ENCODE measurements around the gene DUSP2. TPM values are rescaled to one million over a fixed set of nuclear protein-coding genes. Genes with fewer than 3 reads are reported as not detected.

The DUSP2 gene
- total RNA-seq, 4 donors from 2014 or later = 14.0 to 21.1 (median 15.6) TPM

- Histone ChIP-seq H3K4me3 (no peak overlapping the region), H3K9me3 (no peaks in the 10 kb centered on the region), H3K36me3 (no peaks in the 10 kb centered on the region), H3K4me1 (peaks cover 0 to 5% (median 0%) of the 10 kb centered on the region in 4 donors), H3K27ac (no peak overlapping the region), H3K27me3 (no peaks in the 10 kb centered on the region)
- DNase-seq (ENCODE audit: low spot score in 2 of 2) = peak in 1 of 2 donors; percentile 3
- 70 to 78% methylated on average over 7 of the region's 7 CpGs for WGBS, 2 donors
- no peak for TF ChIP-seq CTCF (IDR thresholded peaks at IDR 0.05)
- no peak for TF ChIP-seq POLR2A (IDR thresholded peaks at IDR 0.05)
These were observed 47.1 kb downstream of the DUSP2 start for GRCh38 chr2:96097951-96098823.

GRCh38 chr2:96097441-96097840, 47.8 kb downstream of the DUSP2 start:
- WGBS, 2 donors = 87 to 94% methylated on average over 5 of the region's 5 CpGs
- TF ChIP-seq EP300 (IDR thresholded peaks at IDR 0.05) (no peak), POLR2A (IDR thresholded peaks at IDR 0.05) (no peak), CTCF (IDR thresholded peaks at IDR 0.05) (no peak)
- DNase-seq (ENCODE audit: low spot score in 2 of 2) = no peak
- H3K27ac ChIP-seq = no peak overlapping the region
- no peak overlapping the region for H3K4me3 ChIP-seq
- no peaks in the 10 kb centered on the region for H3K27me3 ChIP-seq
- H3K9me3 ChIP-seq = no peaks in the 10 kb centered on the region
- H3K4me1 ChIP-seq = peaks cover 0 to 5% (median 0%) of the 10 kb centered on the region in 4 donors
- no peaks in the 10 kb centered on the region for H3K36me3 ChIP-seq

- H3K9me3 ChIP-seq = no peaks in the 10 kb centered on the region
- WGBS, 2 donors = 87% methylated on average over 7 of the region's 7 CpGs
- peaks cover 0 to 5% (median 0%) of the 10 kb centered on the region in 4 donors for H3K4me1 ChIP-seq
- no peak overlapping the region for H3K27ac ChIP-seq
- no peak overlapping the region for H3K4me3 ChIP-seq
- H3K27me3 ChIP-seq = no peaks in the 10 kb centered on the region
- DNase-seq (ENCODE audit: low spot score in 2 of 2) = no peak
- no peak for TF ChIP-seq EP300 (IDR thresholded peaks at IDR 0.05)
- TF ChIP-seq POLR2A (IDR thresholded peaks at IDR 0.05) = no peak
- TF ChIP-seq CTCF (IDR thresholded peaks at IDR 0.05) = no peak
- H3K36me3 ChIP-seq = no peaks in the 10 kb centered on the region
These were observed 50.1 kb downstream of the DUSP2 start for GRCh38 chr2:96095116-96095636.

- H3K9me3 ChIP-seq = no peaks in the 10 kb centered on the region
- no peak for TF ChIP-seq CTCF (IDR thresholded peaks at IDR 0.05)
- TF ChIP-seq POLR2A (IDR thresholded peaks at IDR 0.05) = no peak
- TF ChIP-seq EP300 (IDR thresholded peaks at IDR 0.05) = no peak
These were observed 51.7 kb downstream of the DUSP2 start for GRCh38 chr2:96093528-96093927.

More at GRCh38 chr2:96093528-96093927, 51.7 kb downstream of the DUSP2 start:
- H3K27me3 ChIP-seq = no peaks in the 10 kb centered on the region
- no peak overlapping the region for H3K4me3 ChIP-seq
- DNase-seq (ENCODE audit: low spot score in 2 of 2) = no peak
- no peaks in the 10 kb centered on the region for H3K36me3 ChIP-seq
- H3K4me1 ChIP-seq = no peaks in the 10 kb centered on the region
- no peak overlapping the region for H3K27ac ChIP-seq
- WGBS, 2 donors = 85 to 90% methylated on average over 4 of the region's 4 CpGs

Other genes starting within 250 kb of the DUSP2 start
- 10 to 100 TPM; 68.2 to 69.7 (median 69.2) TPM for gene ANKRD36C, start 153.6 kb downstream of the DUSP2 start, total RNA-seq
- 10 to 100 TPM in 1 of 4 donors, 1 to 10 TPM in 3; 4.2 to 12.4 (median 6.4) TPM for gene GPAT2, start 110.5 kb downstream of the DUSP2 start, total RNA-seq
- gene ADRA2B, start 28.9 kb downstream of the DUSP2 start, total RNA-seq = 1 to 10 TPM; 2.1 to 5.0 (median 4.7) TPM
- under 1 TPM in 1 of 4 donors, not detected in 3; 0.60 TPM for gene ASTL, start 6.9 kb downstream of the DUSP2 start, total RNA-seq
- gene STARD7, start 63.4 kb upstream of the DUSP2 start, total RNA-seq = 100 to 1,000 TPM in 1 of 4 donors, 10 to 100 TPM in 3; 77.3 to 111 (median 85.0) TPM
- gene TMEM127, start 120.6 kb upstream of the DUSP2 start, total RNA-seq = 10 to 100 TPM; 27.1 to 35.4 (median 30.7) TPM
- 100 to 1,000 TPM; 132 to 172 (median 151) TPM for gene CIAO1, start 120.8 kb upstream of the DUSP2 start, total RNA-seq
- 100 to 1,000 TPM in 1 of 4 donors, 10 to 100 TPM in 3; 79.4 to 106 (median 90.1) TPM for gene SNRNP200, start 160.1 kb upstream of the DUSP2 start, total RNA-seq
- gene ITPRIPL1, start 179.9 kb upstream of the DUSP2 start, total RNA-seq = 1 to 10 TPM in 3 of 4 donors, under 1 TPM in 1; 0.98 to 4.2 (median 2.2) TPM
- 1 to 10 TPM; 1.1 to 5.1 (median 2.9) TPM for gene NCAPH, start 190.3 kb upstream of the DUSP2 start, total RNA-seq